ENCODE data around the gene GUCD1.

The GUCD1 gene

GRCh38 chr22:24567668-24568067 is 12.7 kb upstream of the GUCD1 start:
- H3K4me3 ChIP-seq (ENCODE audit: low read depth, low read length) = no peak overlapping the region
- no peak for DNase-seq (ENCODE audit: low read depth)
- no peak for TF ChIP-seq CTCF (IDR thresholded peaks at IDR 0.05; ENCODE audit: control insufficient read depth, extremely low read depth, insufficient read depth)

DNA sequence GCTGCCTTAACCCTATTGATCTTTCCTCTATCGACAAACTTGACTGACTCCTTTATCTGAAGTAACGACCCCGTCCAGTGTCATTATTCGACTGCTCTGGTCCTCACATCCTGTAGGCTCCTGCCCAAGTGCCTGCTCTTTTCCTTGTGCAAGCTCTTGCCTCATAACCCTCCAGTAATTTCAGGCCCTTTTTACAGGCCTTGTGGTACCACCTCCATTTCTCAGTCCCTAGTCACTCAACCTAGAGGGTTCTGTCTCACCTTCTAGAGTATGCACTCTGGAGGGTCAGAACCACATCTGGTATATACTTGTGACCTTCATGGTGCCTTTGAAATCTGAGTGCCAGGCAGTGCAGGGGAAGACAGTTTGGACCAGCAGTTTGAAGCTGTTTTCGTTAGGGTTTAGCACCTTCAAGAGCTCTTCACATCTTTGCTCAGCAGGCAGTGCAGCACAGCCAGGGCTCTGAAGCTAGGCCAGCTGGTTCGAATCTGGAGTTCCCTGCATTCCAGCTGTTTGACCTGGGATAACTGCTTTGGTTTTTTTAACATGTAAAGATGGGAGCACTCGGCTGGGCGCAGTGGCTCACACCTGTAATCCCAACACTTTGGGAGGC is 12.1 kb upstream of the GUCD1 start:
- TF ChIP-seq CTCF (IDR thresholded peaks at IDR 0.05; ENCODE audit: control insufficient read depth, extremely low read depth, insufficient read depth) = no peak
- no peak for DNase-seq (ENCODE audit: low read depth)
- H3K4me3 ChIP-seq (ENCODE audit: low read depth, low read length) = no peak overlapping the region

DNA sequence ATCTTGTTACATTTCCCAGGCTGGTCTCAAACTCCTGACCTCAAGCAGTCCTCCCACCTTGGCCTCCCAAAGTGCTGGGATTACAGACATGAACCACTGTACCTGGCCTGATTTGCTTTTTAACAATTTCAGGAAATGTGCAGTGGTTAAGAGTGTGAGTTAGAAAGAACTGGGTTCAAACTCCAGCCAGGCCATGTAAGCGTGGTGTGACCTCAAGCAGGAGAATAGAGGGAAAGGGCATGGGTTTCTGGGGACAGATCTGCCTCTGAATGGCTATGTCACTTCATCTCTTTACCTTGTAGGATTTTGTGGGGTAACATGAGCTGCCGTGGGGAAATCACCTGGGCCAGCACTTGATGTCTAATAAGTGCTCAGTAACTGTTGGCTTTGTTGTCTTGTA is 10.1 kb upstream of the GUCD1 start:
- no peak for DNase-seq (ENCODE audit: low read depth)

GRCh38 chr22:24564376-24565058 is 9.6 kb upstream of the GUCD1 start:
- TF ChIP-seq CTCF (IDR thresholded peaks at IDR 0.05; ENCODE audit: control insufficient read depth, extremely low read depth, insufficient read depth) = no peak
- no peak for DNase-seq (ENCODE audit: low read depth)
- no peak overlapping the region for H3K4me3 ChIP-seq (ENCODE audit: low read depth, low read length)

More for the DNA sequence above, 10.1 kb upstream of the GUCD1 start:
- TF ChIP-seq CTCF (IDR thresholded peaks at IDR 0.05; ENCODE audit: control insufficient read depth, extremely low read depth, insufficient read depth) = no peak
- H3K4me3 ChIP-seq (ENCODE audit: low read depth, low read length) = no peak overlapping the region

DNA sequence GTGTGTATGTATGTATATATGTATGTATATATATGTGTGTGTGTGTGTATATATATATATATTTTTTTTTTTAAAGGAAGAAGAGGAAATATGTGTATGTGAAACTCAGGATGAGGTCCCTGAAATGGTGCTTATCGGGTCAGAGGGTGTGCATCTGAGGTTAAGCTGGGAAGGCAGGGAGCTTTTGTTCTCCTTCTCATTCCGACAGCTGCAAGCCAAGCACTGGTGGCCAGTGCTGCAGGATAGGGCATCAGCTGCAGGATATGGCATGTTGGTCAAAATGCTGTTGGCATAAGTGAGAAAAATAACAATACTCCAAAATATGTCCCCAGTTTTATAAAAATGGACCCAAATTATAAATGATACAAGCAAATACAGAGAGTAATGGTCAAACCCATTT is 8.3 kb upstream of the GUCD1 start:
- no peak for DNase-seq (ENCODE audit: low read depth)
- TF ChIP-seq CTCF (IDR thresholded peaks at IDR 0.05; ENCODE audit: control insufficient read depth, extremely low read depth, insufficient read depth) = no peak
- no peak overlapping the region for H3K4me3 ChIP-seq (ENCODE audit: low read depth, low read length)

GRCh38 chr22:24559471-24559870 is 4.5 kb upstream of the GUCD1 start:
- no peak for DNase-seq (ENCODE audit: low read depth)
- no peak for TF ChIP-seq CTCF (IDR thresholded peaks at IDR 0.05; ENCODE audit: control insufficient read depth, extremely low read depth, insufficient read depth)
- no peak overlapping the region for H3K4me3 ChIP-seq (ENCODE audit: low read depth, low read length)

All from LNCaP clone FGC (cell line).